HepG2 (cell line): ENCODE data around the gene TFG. TPM values are rescaled to one million over a fixed set of nuclear protein-coding genes. Genes with fewer than 3 reads are reported as not detected.

Experiments
- ATAC-seq: fragments of 200-7000 bp; cut with Tn5 transposase; 3 replicates; pipeline ENCODE4 v1.9.1; 2020; ENCODE audit warnings: mild to moderate bottlenecking, moderate library complexity
- BruUV-seq: library from RNA; stranded (reverse); fragments of 400-500 nt; replicated peaks from 2 replicates; lab custom pipeline; 2021; lab: Mats Ljungman, UMichigan
- CTCF ChIA-PET: fragments of 300-600 bp; formaldehyde crosslinking; extraction: SDS; loops from one replicate; lab custom pipeline; 2021; ENCODE audit warnings: low total read pairs, inconsistent platforms, low intra/inter-chr PET ratio; lab: Yijun Ruan, JAX
- POLR2A ChIA-PET: fragments of 350-600 bp; sonication (Branson Sonifier 250); formaldehyde crosslinking; loops from one replicate; lab custom pipeline; 2020; ENCODE audit warnings: antibody characterized with exemption, inconsistent platforms; lab: Yijun Ruan, JAX
- DNase-seq: peaks from one replicate; pipeline ENCODE4 v3.0.0-alpha.2; 2015; ENCODE audit warnings: low spot score
- FAIRE-seq: peaks from 3 replicates; lab custom pipeline; 2011; peaks lifted over from hg19 to GRCh38; lab: Jason Lieb, UNC
- H2AFZ ChIP-seq: one replicate; pipeline ENCODE4 v1.6.1; 2011; ENCODE audit warnings: low read length, inconsistent platforms
- H3K27ac ChIP-seq: fragments of 300-600 bp; 3 replicates; pipeline ENCODE4 v1.8.0; 2011; ENCODE audit warnings: mixed run types, mild to moderate bottlenecking, mixed read lengths, low read length, inconsistent platforms; ENCODE audit not compliant: insufficient read depth; ENCODE audit errors: extremely low read length
- H3K27me3 ChIP-seq, 2 experiments: fragments of 200-600 bp in 1 of 2; 2 replicates in 1 of 2; 3 replicates in 1 of 2; pipeline versions ENCODE4 v1.6.0 to v1.8.0; 2011; ENCODE audit warnings: low read length in 2 of 2, mild to moderate bottlenecking in 2 of 2, moderate library complexity in 2 of 2, inconsistent platforms in 1 of 2; ENCODE audit not compliant: insufficient read depth in 2 of 2, control insufficient read depth in 1 of 2
- H3K36me3 ChIP-seq, 2 experiments: fragments of 200-600 bp in 1 of 2; replicated peaks in 1 of 2; 2 replicates in 1 of 2; 3 replicates in 1 of 2; pipeline versions ENCODE4 v1.5.1 to v1.8.0; 2011; ENCODE audit warnings: low read length in 2 of 2, inconsistent platforms in 1 of 2; ENCODE audit not compliant: insufficient read depth in 2 of 2, control insufficient read depth in 1 of 2
- H3K4me1 ChIP-seq: 2 replicates; pipeline ENCODE4 v1.5.1; 2012; ENCODE audit warnings: low read length, inconsistent platforms; ENCODE audit not compliant: insufficient read depth
- H3K4me2 ChIP-seq: 2 replicates; pipeline ENCODE4 v1.6.0; 2011; ENCODE audit warnings: low read depth, low read length, inconsistent platforms
- H3K4me3 ChIP-seq, 3 experiments: fragments of 200-600 bp in 1 of 3; sonication (generic), shearing (Covaris generic) in 1 of 3; replicated peaks in 1 of 3; 2 replicates each; pipeline ENCODE4 v1.5.1; 2011 to 2016; ENCODE audit warnings: low read length in 3 of 3, inconsistent platforms in 2 of 3, low read depth in 2 of 3, mild to moderate bottlenecking in 2 of 3, control low read depth in 1 of 3, mixed read lengths in 1 of 3; ENCODE audit not compliant: insufficient read depth in 1 of 3
- H3K79me2 ChIP-seq: one replicate; pipeline ENCODE4 v1.6.1; 2011; ENCODE audit warnings: low read length, inconsistent platforms; ENCODE audit not compliant: insufficient read depth
- H3K9ac ChIP-seq: 2 replicates; pipeline ENCODE4 v1.6.0; 2011; ENCODE audit warnings: mild to moderate bottlenecking, low read depth, low read length, inconsistent platforms; ENCODE audit not compliant: insufficient read depth
- H3K9me3 ChIP-seq: 2 replicates; pipeline ENCODE4 v1.5.1; 2012; ENCODE audit warnings: mild to moderate bottlenecking, low read length
- H4K20me1 ChIP-seq: 2 replicates; pipeline ENCODE4 v1.6.0; 2011; ENCODE audit warnings: inconsistent platforms, mild to moderate bottlenecking, low read length, moderate library complexity; ENCODE audit not compliant: insufficient read depth
- ARNT ChIP-seq: fragments of 450-650 bp; IDR thresholded peaks from 2 replicates; pipeline ENCODE4 v1.6.1; 2017
- ATRX ChIP-seq: sonication (generic); formaldehyde crosslinking; IDR thresholded peaks from 2 replicates; pipeline ENCODE4 v1.4.0; 2020; ENCODE audit warnings: missing genetic modification reagents, borderline replicate concordance
- CBFB ChIP-seq: sonication (generic); formaldehyde crosslinking; IDR thresholded peaks from 2 replicates; pipeline ENCODE4 v1.4.0; 2020; ENCODE audit warnings: missing genetic modification reagents
- CHCHD3 ChIP-seq: sonication (generic); formaldehyde crosslinking; IDR thresholded peaks from 2 replicates; pipeline ENCODE4 v1.8.0; 2022; ENCODE audit warnings: mild to moderate bottlenecking, missing genetic modification reagents, moderate library complexity
- MBD4 ChIP-seq: IDR thresholded peaks from 2 replicates; pipeline ENCODE4 v1.6.1; 2012; ENCODE audit warnings: low read length, inconsistent platforms, borderline replicate concordance
- MIER3 ChIP-seq: IDR thresholded peaks from 2 replicates; pipeline ENCODE4 v1.6.1; 2016; ENCODE audit warnings: missing compliant biosample characterization, borderline replicate concordance
- NCOA5 ChIP-seq: sonication (generic); formaldehyde crosslinking; IDR thresholded peaks from 2 replicates; pipeline ENCODE4 v1.4.0; 2020; ENCODE audit warnings: missing genetic modification reagents
- NFYB ChIP-seq: sonication (generic); formaldehyde crosslinking; IDR thresholded peaks from 2 replicates; pipeline ENCODE4 v1.4.0; 2020; ENCODE audit warnings: missing genetic modification reagents
- SRY ChIP-seq: sonication (generic); formaldehyde crosslinking; IDR thresholded peaks from 2 replicates; pipeline ENCODE4 v1.8.0; 2022; ENCODE audit warnings: mild to moderate bottlenecking, missing genetic modification reagents
- TAF15 ChIP-seq: fragments of 200-400 bp; formaldehyde crosslinking; IDR thresholded peaks from one replicate; pipeline ENCODE4 v1.6.1; 2018; ENCODE audit warnings: mild to moderate bottlenecking, low read depth, low read length; ENCODE audit not compliant: poor library complexity, severe bottlenecking
- ZNF180 ChIP-seq: sonication (generic); formaldehyde crosslinking; IDR thresholded peaks from 2 replicates; pipeline ENCODE4 v1.4.0; 2020; ENCODE audit warnings: low read depth, missing genetic modification reagents, borderline replicate concordance
- ZNF232 ChIP-seq: sonication (generic); formaldehyde crosslinking; IDR thresholded peaks from 2 replicates; pipeline ENCODE4 v1.4.0; 2020; ENCODE audit warnings: missing genetic modification reagents, borderline replicate concordance
- ZNF547 ChIP-seq: sonication (generic); formaldehyde crosslinking; IDR thresholded peaks from 2 replicates; pipeline ENCODE4 v1.5.1; 2020; ENCODE audit warnings: mild to moderate bottlenecking, missing genetic modification reagents
- WGBS: methylation state at CpG from one replicate; pipeline ENCODE4 v1.1.6; 2017; ENCODE audit warnings: low lambda C conversion rate; 5-methylcytosine and 5-hydroxymethylcytosine counted together
- in situ Hi-C: cut with HindIII; loops from 2 replicates; pipeline ENCODE4 v1.10.0; 2017; ENCODE audit warnings: low pct_unique_long_range_greater_than_20kb; ENCODE audit not compliant: extremely low pct_ligation_motif_present
- intact Hi-C: fragments of 100-400 bp; cut with micrococcal nuclease; formaldehyde crosslinking; loops from one replicate; pipeline ENCODE4 v1.10.0; 2022; ENCODE audit not compliant: unreplicated experiment
- polyA plus RNA-seq, 8 experiments: library from polyadenylated mRNA; depleted of rRNA in 3 of 8; stranded (reverse) in 7 of 8; unstranded in 1 of 8; fragments of >200 nt; fragmentation: Illumina TruSeq in 4 of 8; extraction: Trizol in 4 of 8; gene quantifications; 2 replicates each; pipeline versions ENCODE4 v1.2.1 to v1.2.3, GENCODE V29; 2011 to 2016; ENCODE audit warnings: low read depth in 4 of 8, missing spikeins in 1 of 8, mixed read lengths in 1 of 8; ENCODE audit not compliant: insufficient read depth in 1 of 8
- total RNA-seq, 5 experiments: library from RNA; depleted of rRNA; stranded (reverse); fragments of >200 nt; fragmentation: Illumina TruSeq; extraction: Trizol; gene quantifications; 2 replicates each; pipeline ENCODE4 v1.2.3, GENCODE V29; 2016; ENCODE audit warnings: low read depth in 1 of 5
- TF ChIP-seq, protein P1 (sequence below): fragments of 450-650 bp; IDR thresholded peaks from 2 replicates; pipeline ENCODE4 v1.6.1; 2016

TFG gene
- total and polyA plus RNA-seq, 2 of the 13 experiments (the other 11 are each of a cell fraction or from before 2014, with no cell fraction given), result 53.6 to 71.7 TPM

DNA sequence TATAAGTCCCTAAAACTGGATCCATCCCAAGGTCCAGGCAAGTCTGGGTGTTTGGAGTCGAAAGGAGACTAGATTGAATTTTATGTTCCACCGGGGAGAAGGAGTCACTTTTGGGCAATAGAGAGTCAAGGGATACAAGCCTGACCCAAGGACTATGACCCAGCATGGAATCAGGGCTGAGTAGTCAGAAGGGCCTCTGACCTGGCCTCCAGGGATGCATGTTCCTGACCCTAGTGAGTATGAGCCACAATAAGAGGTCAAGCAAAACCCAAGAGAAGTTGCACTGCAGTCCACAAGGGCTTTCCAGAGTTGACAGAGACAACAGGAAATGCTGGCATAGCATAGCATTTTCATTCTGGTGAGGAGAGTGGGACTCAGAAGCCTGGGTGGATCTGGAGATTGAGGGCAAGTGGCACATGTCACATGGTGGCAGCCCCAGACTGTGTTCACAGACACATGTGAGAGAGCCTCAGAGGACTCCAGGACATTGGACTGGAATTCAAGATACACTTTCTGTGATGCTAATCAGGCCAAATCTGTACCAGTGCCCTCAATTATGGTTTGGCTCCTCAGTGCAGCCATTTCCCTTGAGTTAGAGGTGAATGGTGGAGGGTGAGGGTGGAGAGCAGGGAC is 66.9 kb downstream of the TFG start:
- CTCF ChIA-PET, result no interaction called here
- no TSS peak for BruUV-seq
- DNase-seq, result no peak
- Histone ChIP-seq H3K27me3 (no peaks in the 10 kb centered on the region), H3K79me2 (no peaks in the 10 kb centered on the region), H2AFZ (no peak overlapping the region), H3K4me3 (no peak overlapping the region), H3K9me3 (no peaks in the 10 kb centered on the region), H3K4me2 (no peak overlapping the region), H3K9ac (no peak overlapping the region), H3K4me1 (no peaks in the 10 kb centered on the region), H3K27ac (no peak overlapping the region), H3K36me3 (no peaks in the 10 kb centered on the region), H4K20me1 (no peaks in the 10 kb centered on the region)
- in situ Hi-C loops (no loop called here), intact Hi-C loops (no loop called here)
- ATAC-seq, result no peak
- POLR2A ChIA-PET, result no interaction called here
- WGBS, result 54% methylated on average over 2 of the region's 2 CpGs
- TF ChIP-seq CHCHD3 (CRISPR knock-in tag) (no peak), NFYB (no peak)
- TF ChIP-seq, protein P1, sequence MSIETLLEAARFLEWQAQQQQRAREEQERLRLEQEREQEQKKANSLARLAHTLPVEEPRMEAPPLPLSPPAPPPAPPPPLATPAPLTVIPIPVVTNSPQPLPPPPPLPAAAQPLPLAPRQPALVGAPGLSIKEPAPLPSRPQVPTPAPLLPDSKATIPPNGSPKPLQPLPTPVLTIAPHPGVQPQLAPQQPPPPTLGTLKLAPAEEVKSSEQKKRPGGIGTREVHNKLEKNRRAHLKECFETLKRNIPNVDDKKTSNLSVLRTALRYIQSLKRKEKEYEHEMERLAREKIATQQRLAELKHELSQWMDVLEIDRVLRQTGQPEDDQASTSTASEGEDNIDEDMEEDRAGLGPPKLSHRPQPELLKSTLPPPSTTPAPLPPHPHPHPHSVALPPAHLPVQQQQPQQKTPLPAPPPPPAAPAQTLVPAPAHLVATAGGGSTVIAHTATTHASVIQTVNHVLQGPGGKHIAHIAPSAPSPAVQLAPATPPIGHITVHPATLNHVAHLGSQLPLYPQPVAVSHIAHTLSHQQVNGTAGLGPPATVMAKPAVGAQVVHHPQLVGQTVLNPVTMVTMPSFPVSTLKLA, result peak; percentile 71
- FAIRE-seq, result no peak

DNA sequence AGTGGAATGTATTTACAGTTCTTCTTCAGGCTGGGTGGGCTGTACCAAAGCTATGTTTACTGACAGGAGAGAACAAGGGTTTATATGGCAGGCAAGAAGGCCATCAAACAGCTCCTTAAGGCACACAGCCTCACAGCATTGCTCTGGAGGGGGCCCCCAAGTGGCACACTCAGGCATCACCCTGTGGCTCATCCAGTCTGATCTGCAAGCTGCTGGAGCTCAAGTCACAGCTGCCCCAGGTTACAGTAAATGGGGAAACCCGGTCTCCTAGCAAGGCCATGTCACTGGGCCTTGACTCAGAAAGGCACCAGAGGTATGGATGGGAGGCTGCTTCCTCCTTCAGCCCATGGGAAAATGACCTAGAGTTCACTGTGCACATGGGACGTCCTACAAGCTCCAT is 67.5 kb downstream of the TFG start:
- 38% methylated on average over 1 of the region's 2 CpGs for WGBS
- POLR2A ChIA-PET, result no interaction called here
- no peak for TF ChIP-seq ZNF547 (CRISPR knock-in tag)
- TF ChIP-seq ATRX (CRISPR knock-in tag), result no peak
- no peak for TF ChIP-seq NCOA5 (CRISPR knock-in tag)
- TF ChIP-seq MIER3, result no peak
- TF ChIP-seq MBD4, result no peak
- TF ChIP-seq ARNT, result no peak
- TF ChIP-seq ZNF232 (CRISPR knock-in tag), result no peak
- no peak for TF ChIP-seq CBFB
- no peak for TF ChIP-seq TAF15
- no peak for TF ChIP-seq SRY (CRISPR knock-in tag)
- TF ChIP-seq ZNF180, result no peak

More for the DNA sequence above, 67.5 kb downstream of the TFG start:
- no TSS peak for BruUV-seq
- H3K9me3 ChIP-seq, result no peaks in the 10 kb centered on the region
- H3K4me2 ChIP-seq, result no peak overlapping the region
- FAIRE-seq (no peak), ATAC-seq (peak; percentile 42; the same call in 2 of the 3 replicates), DNase-seq (no peak)
- no peak overlapping the region for H3K27ac ChIP-seq
- H3K9ac ChIP-seq, result no peak overlapping the region
- no peaks in the 10 kb centered on the region for H3K36me3 ChIP-seq
- no peaks in the 10 kb centered on the region for H3K79me2 ChIP-seq
- H3K27me3 ChIP-seq, result no peaks in the 10 kb centered on the region
- no peaks in the 10 kb centered on the region for H3K4me1 ChIP-seq
- CTCF ChIA-PET, result no interaction called here
- H3K4me3 ChIP-seq, result no peak overlapping the region
- H4K20me1 ChIP-seq, result no peaks in the 10 kb centered on the region
- in situ Hi-C loops (no loop called here), intact Hi-C loops (no loop called here)
- H2AFZ ChIP-seq, result no peak overlapping the region
